SIG-M5 (cell line): ENCODE results near the gene DOCK4.

ENCODE experiments used
- DNase-seq: peaks from one replicate; lab custom pipeline; 2025; lab: John Stamatoyannopoulos, UW

Gene DOCK4

DNA sequence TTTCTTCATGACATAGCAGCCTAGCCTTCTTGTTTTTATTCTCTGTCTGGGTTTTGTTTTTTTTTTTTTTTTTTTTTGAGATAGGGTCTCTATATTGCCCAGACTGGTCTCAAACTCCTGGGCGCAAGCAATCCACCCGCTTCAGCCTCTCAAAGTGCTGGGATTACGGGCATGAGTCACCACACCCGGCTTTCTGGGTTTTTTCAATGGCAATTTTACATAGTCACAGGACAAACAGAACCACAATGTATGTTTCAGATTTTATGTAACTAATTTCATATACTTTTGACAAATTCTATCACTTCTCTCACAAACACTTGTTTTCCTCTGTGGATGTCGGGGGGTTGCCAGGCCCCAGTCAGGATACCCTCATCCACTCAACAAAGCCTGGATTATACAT is 16.5 kb downstream of the DOCK4 start:
- DNase-seq = no peak

DNA sequence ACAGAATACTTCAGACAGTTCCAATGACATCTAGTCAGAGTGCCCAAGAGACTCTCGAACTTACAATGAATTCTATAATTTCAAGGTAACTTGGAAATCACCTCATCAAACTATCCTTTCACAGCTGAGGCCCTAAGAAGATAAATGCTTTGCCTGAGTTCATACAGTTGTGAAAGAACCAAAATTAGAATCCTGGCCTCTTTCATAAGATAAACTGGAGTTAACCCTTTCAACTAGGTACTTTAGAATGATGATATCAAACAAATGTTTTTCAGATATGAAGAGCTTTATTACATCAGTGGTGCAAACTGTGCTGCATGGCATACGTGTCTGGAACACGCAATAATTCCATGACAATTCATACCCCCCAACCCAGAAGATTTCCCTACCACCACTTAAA is 17.9 kb downstream of the DOCK4 start:
- DNase-seq = no peak

DNA sequence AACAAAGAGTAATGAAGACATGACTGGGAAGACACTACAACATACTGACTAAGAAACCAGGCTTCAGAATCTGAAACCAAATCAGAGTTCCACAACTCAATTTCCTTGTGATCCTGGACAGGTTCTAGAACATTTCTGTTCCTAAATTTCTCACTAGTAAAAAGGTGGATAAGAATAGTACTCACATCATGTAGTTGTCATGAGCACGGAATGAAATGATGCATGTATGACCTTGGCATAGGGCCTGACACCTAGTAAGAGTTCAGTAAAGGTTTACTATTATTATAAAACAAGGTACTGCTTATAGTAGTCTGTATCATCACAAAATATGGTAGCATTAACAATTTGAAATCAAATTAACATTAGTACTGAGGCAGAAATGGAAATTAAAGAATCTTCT is 19.9 kb downstream of the DOCK4 start:
- DNase-seq = no peak

DNA sequence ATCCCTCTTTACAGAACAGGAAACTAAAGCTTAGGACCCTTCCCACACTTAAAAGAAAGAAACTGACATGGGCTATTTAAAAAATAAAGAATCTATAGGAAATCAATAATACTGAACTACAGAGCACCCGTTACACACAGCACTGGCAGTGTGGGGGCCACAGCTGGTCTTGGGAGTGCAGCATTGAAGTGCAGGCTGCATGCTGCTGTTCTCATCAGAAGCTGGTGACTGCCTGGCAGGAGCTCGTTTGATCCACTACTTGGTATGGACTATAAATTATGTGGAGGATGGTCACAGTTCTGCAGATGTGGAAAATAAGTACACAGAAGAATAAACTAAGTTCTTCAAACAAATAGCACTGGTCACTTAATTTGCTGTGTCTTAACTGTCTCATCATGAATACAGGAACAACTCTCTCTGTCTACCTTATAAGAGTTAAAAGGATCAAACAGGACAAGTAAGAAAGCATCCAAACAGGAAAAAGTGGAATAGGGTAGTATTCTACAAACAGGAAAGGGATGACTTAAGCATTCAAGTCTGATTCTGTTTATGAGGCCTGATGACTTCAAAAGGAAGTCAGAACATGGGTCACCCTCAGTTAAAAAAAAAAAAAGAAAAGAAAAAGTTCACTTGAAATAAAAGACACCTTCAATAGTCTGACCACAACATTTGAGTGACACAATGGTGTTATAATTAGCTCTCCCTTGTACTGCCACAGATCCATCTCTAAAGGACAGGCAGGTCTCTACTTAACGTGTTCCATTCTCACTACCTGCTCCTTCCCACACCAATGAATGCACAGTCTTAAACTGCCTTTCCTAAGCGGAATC is 21.0 kb downstream of the DOCK4 start:
- no peak for DNase-seq

DNA sequence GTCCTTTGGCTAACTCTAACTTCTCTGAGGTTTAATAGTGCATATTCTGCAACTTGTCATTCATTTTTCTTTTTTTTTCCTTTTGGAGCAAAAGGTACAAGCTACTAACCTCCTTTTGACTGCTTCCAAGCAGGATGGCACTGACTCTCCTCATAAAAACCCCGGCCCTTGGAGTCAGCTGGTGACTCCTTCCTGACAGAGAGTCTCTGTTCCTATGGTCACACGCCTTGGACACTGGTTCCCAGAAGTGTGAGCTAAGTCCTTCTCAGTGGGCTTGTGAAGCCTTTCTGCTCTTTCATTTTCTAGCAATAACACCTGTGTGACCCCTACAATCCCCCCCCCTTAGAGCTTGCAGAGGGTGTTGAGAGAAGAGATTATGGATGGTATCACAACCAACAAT is 21.7 kb downstream of the DOCK4 start:
- no peak for DNase-seq

DNA sequence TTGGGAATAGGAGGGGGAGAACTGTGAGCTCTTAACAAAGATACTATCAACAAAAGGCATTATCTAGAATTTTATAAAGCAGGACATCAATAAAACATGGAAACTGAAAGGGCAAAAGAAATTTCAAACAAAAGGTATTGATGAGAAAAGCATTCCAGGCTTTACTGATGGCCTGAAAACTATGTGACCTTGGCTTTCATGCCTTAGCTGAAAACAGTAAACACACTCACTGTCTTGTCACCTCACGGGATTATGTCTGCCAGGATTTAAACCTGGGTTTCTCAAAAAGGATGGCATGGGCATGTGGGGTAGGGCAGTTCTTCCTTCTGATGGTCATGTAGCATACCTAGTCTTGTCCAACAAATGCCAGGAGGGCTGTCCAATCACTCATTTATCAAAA is 22.9 kb downstream of the DOCK4 start:
- no peak for DNase-seq

DNA sequence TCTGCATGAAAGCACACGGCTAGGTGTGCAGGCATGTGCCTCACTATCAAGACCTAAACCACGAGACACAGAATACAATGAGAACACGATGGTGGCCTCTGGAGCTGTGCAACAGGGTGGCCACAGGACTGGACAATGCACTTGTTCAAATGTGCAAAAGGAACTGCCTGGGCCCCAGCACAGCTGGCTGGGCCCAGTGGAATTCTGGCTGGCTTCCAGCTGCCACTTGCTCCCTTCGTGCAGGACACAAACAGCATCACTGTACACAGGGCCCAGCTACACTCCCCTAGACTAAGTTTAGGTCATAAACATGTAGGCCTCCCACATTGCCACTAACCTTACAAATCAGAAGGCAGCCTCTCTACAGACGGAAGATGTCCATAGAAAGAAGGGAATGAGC is 23.4 kb downstream of the DOCK4 start:
- no peak for DNase-seq

DNA sequence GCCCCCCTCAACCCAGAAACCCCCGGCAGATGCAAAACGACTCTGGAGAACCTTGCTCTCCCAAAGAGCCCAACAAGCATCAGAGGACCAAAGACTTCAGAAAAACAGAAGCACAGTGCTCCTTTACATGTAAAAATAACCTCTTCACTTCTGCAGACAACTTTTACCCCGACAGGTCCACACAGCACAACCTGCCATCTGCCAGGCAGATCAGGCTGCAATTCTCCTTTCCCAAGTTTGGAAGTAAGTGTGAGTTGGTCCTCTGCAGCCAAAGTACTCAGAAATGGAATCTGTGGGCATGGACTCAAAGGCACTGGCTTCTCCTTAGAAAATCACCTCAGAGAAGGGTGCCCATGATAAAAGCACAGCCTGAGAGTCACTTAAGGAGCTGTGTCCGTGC is 26.0 kb downstream of the DOCK4 start:
- DNase-seq = no peak

DNA sequence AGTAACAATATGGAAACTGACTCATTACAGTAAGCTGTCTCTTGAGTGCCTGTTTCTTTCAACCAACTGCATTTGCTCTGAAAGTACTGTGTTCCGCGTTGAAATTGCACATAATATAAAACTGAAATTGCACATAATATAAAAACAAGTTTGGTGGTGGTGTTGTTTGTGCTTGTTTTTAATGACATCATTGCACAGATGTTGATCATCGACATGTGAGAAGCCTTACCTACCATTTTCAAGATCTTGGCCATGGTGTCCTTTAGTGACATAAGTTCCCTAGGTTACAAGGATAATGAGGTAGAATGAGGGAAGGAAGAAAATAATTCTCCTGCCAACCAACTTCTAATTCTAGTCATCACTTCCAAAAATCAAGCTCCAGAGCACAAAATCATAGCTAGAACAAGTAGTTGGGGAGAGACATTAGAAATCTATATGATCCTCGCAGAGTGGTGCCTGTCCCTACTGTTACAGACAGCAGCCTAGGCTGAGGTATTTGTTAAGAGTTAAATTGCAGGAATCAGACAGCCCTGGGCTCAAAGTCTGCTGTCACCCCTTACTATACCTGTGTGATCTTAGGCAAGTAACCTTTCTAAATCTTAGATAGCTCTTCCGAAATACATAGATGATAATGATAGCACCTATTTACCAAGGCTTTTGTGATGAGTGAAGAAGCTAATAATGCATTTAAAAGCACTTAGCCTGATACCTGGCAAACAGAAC is 29.3 kb downstream of the DOCK4 start:
- DNase-seq = no peak

DNA sequence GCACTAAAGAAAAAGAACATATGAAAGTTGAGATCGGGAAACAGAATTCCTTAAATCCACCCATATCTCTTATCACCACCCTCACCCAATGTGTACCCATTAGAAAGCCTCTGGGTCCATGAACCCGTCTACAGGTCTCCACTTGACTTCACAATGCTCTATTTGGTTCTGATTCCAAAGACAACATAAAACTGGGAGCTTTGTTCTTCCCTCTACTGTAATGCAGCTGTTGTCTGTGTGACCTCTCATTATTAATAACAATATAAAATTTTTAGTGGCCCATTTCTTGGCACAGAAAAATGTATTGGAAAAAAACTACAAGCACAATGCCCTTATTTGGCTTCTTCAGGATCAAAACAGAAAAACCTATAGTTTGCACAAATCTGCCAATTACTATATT is 30.0 kb downstream of the DOCK4 start:
- DNase-seq = no peak

DNA sequence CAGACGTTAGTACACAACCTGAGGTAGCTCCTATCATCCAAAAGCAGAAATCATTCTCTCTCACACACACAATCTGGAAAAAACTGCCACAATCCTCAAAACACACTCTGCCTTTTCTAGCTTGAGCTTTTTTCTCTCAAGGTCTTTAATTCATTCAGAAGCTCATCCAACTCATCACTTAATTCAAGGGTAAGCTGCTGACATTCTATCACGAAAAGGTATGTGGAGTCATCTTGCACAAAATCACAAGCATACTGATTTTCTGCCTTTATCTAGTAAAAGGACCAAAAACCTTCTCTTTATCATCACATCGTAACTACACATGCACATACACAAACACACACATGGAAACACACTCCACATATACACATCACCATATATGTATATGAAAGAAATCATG is 32.0 kb downstream of the DOCK4 start:
- no peak for DNase-seq

DNA sequence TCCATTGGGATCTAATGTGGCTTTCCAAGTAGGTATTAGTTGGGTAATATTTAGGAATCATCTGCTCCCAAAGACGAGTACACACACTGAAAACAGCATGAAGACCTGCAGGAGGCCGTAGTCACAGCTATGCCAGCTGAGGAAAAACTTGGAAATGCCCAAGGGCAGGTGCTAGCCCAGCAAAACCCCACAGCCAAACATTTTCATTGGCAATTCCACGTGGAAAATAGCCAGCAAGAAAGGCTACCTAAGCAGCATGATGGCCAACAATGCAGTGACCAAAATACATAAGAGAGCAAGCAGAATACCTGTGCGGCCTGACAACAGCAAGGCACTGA is 32.7 kb downstream of the DOCK4 start:
- DNase-seq = no peak

DNA sequence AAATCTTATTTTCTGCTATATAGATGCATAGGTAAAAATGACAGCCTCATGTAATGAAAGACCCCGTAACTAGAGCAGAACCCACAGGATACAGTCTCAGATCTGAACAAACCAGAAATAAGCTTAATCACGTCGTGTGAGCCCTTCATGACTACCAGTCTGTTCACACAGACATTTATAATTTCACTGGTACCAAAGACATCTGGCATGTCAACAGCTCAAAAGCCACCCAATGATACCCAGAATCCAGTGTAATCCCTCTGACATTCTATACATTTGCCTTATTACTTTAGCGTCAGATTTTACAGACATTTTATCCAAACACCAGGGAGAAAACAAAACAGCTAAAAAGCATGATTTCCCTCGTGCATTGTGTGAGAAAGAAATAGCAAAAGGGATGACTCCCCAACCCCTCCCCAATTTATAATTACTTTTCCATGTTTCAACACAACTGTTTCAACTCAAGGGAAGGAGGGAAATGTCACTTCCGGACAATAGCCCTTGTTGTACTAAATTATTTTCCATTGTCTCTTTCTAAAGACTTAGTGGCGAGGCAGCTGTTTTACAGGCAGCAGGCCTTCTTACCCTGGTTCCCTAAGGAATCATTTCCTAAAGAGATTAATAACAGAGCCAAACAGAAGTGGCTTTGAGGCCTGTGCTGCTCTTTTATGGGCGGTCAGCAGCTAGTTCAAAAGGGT is 33.2 kb downstream of the DOCK4 start:
- DNase-seq = no peak

DNA sequence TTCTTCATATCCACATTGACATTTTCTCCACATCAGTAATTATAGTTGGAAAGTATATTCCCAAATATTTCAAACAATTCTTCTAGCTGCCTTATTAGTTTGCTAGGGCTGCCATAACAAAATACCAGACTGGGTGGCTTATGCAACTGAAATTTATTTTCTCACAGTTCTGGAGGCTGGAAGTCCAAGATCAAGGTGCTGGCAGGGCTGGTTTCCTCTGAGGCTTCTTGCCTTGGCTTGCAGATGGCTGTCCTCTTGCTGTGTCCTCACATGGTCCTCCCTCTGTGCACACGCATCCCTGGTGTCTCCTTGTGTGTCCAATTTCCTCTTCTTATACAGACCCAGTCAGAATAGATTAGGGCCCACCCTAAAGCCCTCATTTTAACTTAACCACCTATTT is 34.5 kb downstream of the DOCK4 start:
- no peak for DNase-seq

DNA sequence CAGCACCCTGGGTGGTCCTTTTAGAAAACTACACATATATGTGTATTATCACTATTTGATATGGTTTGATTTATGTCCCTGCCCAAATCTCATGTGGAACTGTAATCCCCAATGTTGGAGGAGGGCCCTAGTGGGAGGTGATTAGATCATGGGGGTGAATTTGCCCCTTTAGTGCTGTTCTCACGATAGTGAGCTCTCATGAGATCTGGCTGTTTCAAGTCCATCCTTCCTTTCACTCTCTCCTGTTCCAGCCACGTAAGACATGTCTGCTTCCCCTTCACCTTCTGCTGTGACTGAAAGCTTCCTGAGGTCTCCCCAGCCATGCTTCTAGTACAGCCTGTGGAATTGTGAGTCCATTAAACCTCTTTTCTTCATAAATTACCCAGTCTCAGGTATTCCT is 37.3 kb downstream of the DOCK4 start:
- DNase-seq = no peak

DNA sequence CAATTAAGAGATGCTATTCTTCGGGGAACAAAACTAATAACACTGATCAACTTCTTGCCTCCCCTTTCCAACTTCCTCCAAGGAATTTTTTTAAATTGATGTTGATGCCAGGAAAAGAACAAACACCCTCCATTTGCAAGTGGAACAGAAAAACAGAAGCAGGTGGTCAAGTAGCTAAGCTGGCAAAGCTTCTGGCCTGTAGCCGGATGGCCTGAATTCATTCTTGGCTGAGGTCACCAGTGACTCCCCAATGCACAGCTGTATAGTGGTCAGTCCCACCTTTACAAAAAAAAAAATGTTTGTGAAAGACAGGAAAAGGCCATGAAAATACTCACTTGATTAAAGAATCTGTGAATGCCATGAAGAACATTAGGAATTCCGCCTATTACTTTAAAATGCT is 39.1 kb downstream of the DOCK4 start:
- no peak for DNase-seq

DNA sequence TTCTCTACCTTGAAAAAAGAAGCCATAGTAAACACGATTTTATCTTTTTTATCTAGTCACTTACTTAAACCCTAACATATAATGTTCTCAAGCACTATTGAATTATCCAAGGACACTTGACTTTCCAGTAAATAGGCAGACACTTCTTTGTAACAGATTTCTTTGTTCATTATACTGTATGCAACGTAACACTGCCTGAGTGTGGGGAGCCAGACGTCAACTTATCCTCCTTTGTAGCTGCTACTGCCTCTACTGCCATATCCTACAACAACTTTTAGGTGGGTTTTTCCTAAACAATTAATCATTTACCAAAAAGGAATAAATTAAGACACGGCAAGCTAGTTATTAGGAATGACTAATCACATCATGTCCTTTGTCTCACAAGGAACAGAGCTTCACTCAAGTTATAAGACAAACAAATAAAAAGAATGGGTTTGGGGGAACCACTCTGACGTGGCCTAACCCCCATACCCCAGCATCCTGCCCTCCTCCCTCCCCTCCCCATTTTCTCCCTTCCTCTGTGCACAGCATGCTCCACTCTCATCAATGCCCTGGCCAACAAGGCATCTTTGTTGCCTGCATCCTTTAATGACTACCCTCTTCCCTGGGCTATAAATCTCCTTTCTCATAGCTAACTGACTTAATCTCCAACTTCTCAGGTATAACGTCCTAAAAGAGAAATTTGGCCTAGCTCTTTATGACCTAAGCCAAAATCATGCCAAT is 43.3 kb downstream of the DOCK4 start:
- DNase-seq = no peak

DNA sequence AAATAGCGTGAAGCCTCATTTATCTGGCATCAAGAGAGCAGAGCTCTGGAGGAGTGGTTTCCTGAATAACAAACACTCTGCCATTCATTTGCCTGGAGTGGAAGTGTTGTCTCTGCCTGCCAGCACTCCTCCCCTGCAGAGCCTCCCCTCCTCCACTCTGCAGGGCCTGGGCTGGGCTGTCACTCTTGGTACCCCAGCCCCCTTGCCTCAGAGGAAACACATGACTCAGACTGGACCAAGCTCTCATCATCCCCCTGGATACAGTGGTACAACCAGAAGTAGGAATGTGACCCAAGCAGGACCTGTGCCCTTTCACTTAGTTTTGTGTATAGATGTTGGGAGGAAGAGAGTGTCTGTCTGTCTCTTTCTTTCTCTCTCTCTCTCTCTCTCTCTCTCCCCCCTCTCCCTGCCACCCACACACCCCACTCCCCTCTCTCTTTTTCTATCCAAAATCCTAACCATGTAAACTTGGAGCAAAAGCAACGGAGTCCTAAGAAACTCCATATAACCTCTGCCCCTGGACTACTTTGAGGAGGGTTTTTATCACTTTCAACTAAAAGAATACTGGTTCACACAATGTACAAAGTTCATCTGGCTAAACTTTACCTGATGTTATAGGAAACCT is 43.9 kb downstream of the DOCK4 start:
- no peak for DNase-seq

DNA sequence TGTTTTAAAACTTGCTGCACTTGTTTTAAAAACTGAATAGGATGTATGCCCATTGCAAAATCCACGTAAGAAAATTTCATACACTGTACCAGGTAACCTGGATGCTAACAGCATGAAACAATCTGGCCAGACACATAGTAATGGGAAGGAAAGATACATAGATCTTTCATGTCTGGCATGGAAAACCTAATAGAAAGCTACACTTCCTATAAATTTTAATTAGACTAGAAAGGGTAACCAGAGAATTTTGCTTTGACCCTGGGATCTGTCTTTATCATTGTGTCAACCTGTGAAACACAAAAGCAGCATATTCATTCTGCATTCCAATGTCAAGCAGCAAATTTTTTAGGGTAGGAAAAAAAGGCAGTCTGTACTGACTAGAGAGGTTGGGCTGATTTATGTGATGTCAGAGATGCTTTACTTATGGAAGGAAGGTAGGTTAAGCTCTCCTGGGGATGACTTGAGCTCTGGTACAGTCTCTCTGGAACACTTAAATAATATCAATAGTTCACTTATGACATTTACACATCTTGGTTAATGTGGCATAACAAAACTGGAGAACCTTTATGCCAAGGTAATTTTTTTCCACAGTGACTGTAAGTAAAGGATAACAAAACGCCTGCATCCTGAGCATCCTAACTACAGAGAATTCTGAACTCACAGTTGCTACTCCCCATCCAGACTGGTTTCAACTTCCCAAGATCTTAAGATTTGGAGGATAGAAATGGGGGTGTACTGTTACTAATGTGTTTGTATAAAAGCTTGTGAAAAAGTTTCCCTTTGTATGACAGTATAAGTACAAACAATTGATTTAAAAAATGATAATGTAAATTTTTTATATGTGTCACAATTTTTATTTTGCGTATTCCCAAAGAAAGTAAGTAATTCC is 44.7 kb downstream of the DOCK4 start:
- no peak for DNase-seq

DNA sequence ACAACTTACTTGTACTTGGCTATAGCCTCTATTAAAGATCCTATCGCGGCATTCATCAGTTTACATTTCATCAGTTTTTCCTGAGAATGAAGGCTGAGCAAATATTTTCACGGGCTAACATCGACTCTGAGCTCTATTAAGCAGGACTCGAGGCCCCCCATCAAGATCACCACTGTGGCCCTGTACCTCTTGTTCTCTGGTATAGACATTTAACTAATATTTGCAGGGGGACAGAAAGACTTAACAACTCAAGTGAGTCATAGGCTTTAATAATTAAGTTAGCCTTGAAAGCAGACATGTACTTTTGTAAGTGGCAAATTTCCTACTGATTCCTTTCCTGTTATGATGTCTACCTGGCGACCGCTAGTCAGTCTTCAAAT is 45.4 kb downstream of the DOCK4 start:
- no peak for DNase-seq

DNA sequence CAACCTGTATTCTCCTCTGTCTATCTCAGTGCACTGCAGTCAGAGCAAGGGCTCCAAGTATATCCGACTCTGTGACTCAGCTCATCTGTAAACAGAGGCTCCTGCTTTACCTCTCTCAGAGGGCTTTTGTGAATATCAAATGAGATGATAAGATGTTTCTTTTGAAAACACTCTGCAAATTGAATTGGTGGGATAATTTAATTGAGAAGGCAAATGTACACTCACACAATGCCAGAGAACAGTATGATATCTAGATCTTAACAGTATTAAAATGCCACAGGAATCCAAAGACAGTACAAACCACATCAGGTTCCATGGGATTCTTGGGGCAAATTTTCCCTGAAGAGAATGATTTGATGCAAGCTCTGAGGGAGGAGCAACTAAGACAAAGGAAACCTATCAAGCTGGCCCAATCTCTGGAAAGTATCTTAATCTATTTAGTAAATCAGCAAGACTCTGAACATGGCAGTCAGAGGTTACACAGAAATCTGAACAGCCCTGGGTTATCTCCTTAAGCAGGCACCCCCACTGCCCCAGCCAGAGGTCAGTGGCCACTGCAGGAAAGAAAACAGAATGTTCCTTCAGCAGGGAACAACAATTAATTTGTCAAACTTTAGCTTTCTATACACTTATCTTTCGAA is 45.9 kb downstream of the DOCK4 start:
- no peak for DNase-seq
